Spleen (tissue), 7 donors: ENCODE results near the gene RABGEF1.
"Not testable (repeated sequence)": the region's sequence is repeated elsewhere in the genome, so short reads cannot be mapped to it uniquely, and the experiment has no call there.

ENCODE experiments used
- POLR2A ChIP-seq, 3 donors: fragments of 450-650 bp; IDR thresholded peaks; one replicate each; pipeline ENCODE4 v1.5.1; 2017; ENCODE audit warnings: antibody characterized with exemption in 3 of 3, mild to moderate bottlenecking in 1 of 3
- TF ChIP-seq, protein P1 (sequence below), 11 experiments: fragments of 200-600 bp in 7 of 11; fragments of 450-650 bp in 4 of 11; sonication (generic) in 4 of 11; IDR thresholded peaks in 8 of 11; conservative IDR thresholded peaks in 3 of 11; 1 replicate in 7 of 11; 2 replicates in 4 of 11; pipeline versions ENCODE4 v1.4.0 to v1.8.0; 2016 to 2021; ENCODE audit warnings: antibody characterized with exemption in 11 of 11, inconsistent platforms in 4 of 11, mild to moderate bottlenecking in 1 of 11
- donor health status: DM: no; HTN: no; CAD: no; lungs with moderate emphysema.
- donor health status: DM: no; HTN: no; CAD: no.
- donor health status: DM: no; HTN: no; CAD: no.

DNA sequence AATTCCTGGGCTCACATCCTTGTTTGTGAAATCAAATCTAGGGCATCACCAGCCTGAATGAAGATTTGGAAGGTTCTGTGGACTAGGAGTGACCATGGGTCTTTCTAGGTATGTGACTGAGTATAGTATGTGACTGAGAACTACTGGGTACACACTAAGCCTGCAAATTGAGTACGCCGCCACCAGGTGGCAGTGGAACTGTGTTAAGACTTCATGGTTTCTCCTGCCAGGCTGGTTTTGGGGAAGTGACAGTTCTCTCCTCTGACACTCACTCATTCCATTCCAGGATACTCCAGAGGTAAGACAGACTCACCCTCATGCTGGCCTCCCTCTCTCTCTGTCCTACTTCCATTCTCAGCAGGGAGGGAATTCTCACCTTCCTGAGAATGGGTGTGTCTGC lies 85.0 kb downstream of the RABGEF1 start:
- TF ChIP-seq, protein P1, sequence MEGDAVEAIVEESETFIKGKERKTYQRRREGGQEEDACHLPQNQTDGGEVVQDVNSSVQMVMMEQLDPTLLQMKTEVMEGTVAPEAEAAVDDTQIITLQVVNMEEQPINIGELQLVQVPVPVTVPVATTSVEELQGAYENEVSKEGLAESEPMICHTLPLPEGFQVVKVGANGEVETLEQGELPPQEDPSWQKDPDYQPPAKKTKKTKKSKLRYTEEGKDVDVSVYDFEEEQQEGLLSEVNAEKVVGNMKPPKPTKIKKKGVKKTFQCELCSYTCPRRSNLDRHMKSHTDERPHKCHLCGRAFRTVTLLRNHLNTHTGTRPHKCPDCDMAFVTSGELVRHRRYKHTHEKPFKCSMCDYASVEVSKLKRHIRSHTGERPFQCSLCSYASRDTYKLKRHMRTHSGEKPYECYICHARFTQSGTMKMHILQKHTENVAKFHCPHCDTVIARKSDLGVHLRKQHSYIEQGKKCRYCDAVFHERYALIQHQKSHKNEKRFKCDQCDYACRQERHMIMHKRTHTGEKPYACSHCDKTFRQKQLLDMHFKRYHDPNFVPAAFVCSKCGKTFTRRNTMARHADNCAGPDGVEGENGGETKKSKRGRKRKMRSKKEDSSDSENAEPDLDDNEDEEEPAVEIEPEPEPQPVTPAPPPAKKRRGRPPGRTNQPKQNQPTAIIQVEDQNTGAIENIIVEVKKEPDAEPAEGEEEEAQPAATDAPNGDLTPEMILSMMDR (IDR thresholded peaks at IDR 0.05 in 8 of 11, conservative IDR thresholded peaks at IDR 0.05 in 3 of 11) = peak in 4 of 11 experiments; percentile 30 to 50 (median 40)
- not testable (repeated sequence) for TF ChIP-seq POLR2A (IDR thresholded peaks at IDR 0.05)
